HG03460 (cell line): ENCODE results near the gene MT3.

Experiments used
- ATAC-seq: cut with Tn5 transposase; IDR thresholded peaks from one replicate; pipeline ENCODE4 v1.9.1; 2021; ENCODE audit not compliant: unreplicated experiment

MT3 gene

DNA sequence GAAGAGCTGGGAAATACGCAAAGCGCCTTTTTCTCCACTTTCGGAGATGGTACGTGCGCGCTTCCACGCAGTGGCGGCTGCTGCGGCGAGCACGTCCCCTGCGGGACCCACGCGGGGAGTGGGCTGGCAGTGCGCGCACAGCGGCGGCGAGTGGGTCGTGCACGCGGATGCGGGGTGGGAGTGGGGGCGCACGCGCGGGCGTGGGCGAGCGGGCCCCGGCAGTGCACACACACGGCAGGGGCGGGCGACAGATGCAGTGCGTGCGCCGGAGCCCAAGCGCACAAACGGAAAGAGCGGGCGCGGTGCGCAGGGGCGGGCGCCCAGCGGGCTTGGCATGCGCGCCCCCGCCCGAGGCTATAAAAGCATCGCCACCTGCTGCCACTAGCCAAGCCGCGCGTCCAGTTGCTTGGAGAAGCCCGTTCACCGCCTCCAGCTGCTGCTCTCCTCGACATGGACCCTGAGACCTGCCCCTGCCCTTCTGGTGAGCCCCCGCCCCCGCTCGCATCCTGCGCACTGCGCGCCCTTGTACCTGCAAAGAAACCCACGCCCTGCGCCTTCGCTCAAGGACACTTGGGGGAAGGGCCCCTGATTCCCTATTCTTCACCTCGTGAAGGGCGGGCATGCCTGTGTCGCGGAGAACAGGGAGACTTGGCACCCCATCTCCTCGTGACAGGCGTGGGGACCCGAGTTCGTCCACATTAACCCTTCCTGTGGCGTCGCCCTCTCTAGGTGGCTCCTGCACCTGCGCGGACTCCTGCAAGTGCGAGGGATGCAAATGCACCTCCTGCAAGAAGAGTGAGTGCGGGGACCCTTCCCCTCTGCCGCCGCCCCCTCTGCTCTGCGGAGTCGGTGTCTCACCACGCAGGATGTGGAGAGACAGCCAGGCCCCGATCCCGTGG, at the start of gene MT3:
Gene MT3 (plus strand): TSS at position 388 of the 899 bp plus-strand sequence. CDS start 63 bp downstream, at position 451.
- ATAC-seq, result no peak

DNA sequence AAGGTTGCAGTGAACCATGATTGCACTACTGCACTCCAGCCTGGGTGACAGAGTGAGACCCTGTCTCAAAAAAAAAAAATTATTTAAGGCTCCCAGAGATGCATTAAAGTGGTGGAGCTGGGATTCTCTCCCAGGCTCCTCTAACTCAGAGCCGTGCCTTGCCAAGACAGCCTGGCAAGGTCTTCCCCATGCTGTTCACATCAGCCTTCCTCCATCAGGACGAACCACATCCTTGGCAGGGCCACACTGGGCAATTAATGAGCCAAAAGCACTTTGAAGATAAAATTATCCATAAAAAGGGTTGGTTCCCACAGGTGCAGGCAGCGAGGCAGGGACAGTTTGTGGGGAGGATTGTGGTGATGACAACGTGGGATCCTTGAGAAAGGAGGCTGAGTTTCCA, 49.7 kb upstream of the MT3 start:
- ATAC-seq, result no peak

DNA sequence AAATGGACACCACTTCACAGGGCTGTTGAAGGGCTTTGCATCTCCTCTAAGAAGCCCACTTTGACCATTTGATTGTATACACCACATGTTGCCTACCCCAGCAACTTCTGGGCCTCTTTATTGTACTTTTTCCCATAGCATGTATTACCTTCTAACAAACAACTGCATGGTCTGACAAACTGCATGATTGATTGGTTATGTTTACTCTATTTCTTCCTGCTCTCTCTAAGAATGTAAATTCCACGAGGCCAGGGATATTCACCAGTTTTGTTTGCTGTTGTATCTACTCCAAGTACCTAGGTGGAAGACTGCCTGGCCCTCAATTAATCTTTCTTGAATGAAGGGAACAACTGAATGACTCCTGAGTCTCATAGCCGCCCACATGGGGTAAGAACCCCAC, 47.3 kb upstream of the MT3 start:
- ATAC-seq, result no peak

DNA sequence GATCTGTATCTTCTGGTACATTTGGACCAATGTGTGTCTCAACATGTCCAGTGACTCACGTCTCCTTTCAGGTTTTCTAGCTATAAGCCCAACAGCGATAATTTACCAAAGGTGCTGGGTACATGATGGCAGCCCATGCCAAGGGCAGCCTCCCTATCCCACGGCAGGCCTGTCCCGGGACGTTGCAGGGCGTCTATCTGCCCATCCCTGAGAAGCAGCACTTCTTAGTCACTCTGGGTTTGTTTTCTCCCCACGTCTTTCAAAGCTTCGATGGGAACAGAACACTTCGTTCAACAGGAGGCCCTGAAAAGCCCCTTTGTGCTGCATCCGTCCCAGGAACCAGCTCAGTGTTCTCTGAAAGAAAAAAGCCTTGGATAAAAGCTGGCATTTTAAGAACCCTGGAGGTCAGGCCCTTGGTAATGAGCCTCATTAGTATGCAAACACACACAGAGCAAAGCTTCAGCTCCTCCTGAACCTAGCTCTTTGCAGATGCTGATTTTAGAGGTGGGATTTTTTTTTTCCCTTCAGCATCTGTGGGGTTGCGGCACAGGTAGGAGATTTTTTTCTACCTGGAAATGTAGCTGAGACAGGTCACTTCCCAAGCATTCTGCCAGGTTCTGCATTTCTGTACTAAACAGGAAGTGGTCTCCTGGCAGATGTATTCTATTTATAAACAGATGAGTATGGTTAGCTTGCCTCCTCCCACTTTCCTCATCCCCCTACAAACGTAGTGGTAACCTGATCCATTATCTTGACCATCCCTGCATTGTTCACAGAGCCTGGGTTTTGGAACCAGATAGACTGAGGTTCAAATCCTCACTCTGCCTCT, 42.0 kb upstream of the MT3 start:
- ATAC-seq, result no peak

DNA sequence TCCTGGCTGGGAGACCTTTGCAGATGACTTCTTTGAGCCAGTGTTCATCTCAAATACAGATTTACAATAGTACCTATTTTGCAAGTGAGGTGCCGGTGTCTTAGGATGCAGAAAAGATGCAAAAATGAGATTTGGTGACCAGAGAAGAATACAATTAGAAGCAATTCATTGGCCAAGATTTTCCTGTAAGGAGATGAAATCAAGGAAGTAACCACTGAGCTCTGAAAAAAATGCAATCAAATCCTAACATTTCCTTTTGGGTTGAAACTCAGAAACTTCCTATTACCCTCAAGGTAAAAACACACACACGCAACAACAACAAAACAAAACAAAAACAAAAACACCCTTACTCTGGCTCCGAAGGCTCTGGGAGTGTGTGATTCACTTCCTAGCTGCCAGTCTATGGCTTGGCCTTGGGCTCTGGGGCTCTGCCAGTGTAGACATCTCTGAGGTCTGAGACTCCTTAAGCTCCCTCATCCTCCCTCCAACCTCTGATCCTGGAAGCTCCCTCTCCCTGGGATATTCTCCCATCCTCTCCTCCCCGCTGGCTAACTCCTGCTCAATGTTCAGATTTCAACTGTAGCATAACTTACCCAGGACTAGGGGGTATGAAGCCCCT, 41.3 kb upstream of the MT3 start:
- ATAC-seq, result no peak

DNA sequence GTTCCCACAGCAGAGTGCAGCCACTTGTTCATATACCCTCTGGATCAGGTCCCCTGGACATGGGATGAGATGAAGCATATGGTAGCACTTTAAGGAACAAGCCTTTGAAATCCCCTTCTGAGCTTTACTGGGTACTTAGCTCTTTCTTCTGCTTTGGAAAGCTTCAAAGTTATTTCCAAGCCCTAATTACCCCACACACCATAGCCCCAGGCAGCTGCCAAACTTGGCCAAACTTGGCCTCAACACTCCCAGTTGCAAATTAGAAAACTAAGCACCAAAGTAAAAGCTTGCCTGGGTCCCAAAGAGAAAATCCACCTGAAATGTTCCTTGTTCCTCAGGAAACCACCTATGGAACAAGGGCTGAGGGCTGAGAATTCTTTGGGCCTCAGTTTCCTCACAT, 40.2 kb upstream of the MT3 start:
- ATAC-seq, result no peak

DNA sequence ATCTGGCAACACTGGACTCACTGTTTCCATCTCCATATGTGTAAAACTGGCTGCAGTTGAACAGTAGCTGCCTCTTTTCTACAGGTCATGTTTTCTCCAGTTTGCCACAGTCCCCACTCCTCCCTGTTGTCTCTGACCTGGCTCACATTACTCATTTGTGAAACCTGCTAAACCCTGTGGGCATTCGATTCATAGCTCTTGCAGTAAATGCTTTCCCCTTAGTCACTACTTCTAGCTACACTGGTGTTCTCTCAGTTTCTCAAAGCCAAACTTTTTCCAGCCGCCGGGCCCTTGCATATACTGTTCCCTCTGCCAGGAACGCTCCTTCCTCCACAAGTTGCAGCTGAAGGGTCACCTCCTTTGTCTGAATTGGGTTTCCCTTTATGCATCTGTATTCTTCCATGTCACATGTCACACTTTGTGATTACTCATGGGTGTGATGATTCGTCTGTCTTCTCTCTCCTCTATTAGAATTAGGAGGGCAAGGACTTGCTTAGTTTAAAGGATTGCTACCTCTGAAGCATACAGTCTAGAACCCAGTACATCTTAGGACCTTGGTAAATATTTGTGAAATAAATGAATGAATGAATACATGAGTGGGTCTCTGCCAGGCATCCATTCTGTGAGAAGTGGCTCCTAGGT, 39.5 kb upstream of the MT3 start:
- no peak for ATAC-seq

DNA sequence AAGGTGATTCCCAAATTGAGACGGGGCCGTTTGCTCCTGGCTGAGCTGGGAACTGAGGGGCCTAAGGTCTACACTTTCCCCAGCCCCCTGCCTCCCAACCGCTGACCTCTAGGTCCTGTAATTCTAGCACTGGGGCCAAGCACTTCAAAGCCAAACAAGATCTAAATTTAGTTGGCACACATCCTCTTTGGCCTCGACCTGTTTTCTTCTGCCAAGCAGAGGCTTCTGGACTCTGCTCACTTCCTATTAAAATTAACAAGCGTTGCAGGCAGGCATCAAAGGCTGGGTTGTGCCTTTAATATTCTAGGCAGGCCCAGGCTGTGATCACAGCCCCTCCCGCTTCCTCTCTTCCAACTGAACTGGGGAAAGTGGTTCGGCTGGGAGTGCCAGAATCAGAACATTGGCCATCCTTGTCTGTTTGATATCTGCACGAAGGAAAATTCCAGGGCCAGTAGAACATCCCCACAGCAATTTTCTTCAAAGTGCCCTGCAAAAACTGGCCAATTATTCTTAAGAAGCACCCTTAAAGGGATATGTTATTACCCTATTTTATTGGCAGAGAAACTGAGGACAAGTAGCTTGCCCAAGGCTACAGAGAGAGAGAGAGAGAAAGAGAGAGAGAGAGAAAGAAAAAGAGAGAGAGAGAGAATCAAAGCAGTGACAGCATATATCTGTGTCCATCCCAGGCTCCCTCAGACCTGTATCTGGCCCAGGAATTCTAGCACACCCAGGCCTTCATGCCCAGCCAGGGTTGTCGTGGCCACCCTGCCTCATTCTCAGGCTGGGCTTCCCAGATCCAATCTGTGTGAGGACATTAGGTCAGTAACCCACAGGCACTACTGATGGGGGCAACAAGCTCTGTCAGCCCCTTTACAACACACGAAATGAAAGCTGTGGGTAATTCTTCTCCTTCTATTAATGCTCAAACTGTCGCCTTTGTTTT, 37.3 kb upstream of the MT3 start:
- no peak for ATAC-seq

DNA sequence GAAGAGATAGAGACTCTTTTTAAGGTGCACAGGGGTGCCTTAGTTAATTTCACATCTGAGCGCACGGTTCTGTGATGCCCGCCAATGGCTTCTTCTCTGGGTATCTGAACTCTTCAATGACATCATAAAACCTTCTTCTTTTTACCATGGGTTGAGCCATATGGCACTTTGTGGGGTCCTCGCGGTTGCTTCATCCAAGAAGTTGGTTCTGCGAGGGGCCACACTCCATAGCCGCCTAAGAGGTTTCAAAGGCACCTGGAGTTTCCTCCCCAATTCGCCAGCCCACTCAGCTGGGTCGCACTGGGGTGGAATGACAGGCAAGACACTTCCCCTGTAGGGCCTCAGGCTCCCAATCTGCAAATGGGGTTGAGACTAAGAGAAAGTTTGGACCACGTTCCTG, 34.9 kb upstream of the MT3 start:
- no peak for ATAC-seq

DNA sequence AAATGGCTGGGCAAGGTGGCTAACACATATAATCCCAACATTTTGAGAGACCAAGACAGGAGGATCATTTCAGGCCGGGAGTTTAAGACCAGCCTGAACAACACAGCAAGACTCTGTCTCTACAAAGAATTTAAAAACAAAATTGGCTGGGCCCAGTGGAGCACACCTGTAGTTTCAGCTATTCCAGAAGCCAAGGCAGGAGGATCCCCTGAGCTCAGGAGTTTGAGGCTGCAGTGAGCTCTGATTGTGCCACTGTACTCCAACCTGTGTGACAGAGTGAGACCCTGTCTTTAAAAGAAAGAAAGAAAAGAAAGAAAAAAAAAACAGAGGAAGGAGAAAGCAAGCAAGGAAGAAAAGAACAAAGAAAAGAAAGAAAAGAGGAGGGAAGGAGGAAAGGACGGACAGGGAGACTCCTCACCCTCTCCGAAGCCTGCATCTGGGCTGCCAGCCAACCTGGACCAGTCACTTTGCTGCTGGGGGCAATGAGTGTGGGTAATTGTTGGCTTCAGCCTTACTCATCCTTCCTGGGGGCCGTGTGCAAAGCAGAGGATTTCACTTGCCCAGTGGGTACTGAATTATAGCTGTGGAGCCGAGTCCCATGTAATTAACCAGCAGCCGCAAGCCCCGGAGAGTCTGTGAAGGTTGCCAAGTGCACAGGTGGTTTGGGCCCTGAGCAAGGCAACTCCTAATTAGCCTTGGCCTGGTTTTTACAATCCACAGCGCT, 31.1 kb upstream of the MT3 start:
- no peak for ATAC-seq

DNA sequence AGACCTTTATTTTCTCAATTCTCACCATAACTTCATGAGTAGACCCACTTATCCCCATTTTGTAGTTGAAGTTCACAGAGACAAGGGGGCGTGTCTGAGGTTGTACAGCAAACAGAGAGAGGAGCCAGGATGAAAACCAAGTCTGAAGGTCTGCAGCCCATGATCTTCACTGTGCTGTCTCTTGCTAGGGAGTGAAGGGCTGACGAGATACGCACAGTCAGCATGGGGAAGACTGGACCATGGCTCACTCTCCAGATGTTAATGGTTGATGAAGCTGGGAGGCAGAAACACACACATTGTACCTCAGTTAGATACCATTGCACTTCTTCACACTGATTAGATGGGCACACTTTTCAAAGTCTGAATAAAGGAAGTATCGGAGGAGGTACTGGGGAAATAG, 30.2 kb upstream of the MT3 start:
- no peak for ATAC-seq

DNA sequence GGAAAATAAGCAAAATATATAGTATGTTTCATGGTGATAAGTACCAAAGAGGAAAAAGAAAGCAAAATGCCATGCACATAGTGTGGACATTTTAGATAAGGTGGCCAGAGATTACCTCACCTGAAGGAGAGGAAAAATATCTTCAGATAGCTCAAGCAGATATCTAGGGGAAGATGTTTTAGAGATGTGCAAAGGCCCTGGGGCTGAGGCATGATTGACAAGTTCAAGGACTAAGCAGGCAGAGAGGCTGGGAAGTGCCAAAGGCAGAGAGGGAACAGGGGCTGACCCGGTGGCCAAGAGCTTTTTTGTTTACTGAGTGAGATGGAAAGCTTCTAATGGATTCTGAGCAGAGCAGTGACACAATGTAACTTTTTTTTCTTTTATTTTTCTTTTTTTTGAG, 28.9 kb upstream of the MT3 start:
- ATAC-seq, result no peak

DNA sequence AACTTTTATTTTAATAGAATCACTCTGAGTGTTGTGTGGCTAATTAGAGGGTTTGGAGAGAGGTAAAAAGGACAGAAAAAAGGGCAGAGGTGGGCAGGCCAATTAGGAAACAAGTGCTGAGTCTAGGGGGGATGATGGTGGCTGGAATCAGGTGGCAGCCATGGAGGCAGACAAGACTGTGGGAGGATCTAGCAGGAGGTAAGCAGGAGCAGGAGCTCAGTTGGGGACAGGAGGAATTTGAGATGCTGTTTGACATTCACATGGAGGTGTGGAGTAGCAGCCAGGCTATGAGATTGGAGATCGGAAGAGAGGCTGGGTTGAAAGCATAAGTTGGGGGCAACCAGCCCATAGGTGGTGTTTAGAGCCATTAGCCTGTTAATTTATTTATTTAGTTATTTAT, 28.2 kb upstream of the MT3 start:
- no peak for ATAC-seq

DNA sequence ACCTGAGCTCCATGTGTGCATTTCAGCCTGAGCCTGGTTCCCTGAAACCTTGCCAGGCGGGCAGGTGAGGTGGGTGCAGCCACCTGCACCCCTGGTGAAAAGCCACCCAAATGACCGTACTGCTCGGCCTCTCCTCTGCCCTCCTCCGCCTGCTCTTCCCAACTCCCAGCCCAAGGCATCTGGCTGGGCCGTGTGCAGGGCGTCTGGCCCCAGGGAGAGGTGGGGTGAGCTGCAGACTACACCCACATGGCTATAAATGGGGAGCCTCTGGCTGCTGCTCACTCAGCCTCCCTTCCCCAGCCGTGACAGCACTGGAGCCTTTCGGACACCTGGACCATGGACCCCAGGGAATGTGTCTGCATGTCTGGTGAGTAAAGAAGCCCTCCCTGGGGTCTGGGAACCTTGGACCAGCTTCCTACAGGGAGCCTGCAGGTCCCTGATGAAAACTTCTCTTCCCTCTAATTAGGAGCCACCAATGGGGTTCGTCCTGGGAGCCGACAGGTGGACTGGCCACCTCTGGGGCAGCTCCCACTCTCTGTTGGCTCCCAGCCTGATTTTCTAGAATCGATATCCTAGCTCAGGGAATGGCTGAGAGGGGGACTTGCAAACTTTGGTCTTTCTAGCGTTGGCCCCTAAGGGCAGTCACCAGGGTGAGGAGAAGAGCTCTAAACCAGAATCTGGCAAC, 24.4 kb upstream of the MT3 start, which contains the start of gene MT4:
Gene MT4 (plus strand): TSS at position 281 of the 685 bp plus-strand sequence. CDS start 56 bp downstream, at position 337.
- no peak for ATAC-seq

DNA sequence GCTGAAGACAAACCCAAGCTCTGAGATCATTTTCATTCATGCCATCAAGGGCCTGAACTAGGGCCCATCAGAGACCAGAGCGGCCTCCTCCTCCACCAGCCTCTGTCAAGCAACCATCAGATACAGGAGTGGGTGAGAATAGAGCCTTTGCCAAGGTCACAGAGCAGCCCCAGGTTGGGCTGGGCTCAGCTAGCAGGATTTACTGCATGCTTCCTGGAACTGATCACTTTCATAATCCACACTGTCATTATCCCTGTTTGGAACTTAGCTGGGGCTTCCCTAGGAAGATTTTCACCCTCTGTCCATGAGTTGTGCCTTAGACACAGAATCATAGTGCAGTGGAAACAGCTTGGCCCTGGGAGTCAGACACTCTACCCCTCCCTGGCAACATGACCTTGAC, 19.4 kb upstream of the MT3 start:
- ATAC-seq, result no peak

DNA sequence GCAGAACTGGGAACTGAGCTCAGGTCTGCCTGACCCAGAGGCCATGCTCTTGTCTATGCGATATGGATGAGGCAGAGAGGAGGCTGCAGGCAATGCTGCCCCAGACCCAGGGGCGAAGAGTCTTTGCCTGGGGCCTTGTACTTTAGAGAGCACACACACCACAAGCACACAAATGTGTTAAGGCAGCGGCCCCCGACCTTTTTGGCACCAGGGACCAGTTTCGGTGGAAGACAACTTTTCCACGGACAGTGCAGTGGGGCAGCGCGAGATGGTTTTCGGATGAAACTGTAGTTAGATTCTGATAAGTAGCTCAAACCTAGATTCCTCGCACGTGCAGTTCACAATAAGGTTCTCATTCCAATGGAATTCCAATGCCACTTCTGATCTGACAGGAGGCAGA, 17.8 kb upstream of the MT3 start:
- ATAC-seq, result no peak

DNA sequence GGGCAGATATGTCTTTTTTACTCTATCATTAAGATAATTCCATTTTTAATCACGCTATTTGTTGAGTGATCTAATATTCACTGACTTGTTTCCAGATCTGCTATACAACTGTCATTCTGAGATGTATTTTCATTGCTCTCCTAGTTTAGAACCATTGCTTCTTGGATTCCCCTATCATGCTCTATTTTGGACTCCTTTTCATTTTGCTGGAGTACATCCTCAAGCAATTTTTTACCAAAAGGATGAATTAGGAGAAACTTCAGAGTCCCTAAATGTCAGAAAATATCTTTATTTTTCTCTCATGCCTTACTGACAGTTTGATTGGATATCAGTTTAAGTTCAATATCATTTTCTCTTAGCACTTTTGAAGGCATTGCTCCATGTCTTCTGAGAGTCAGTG, 14.7 kb upstream of the MT3 start:
- ATAC-seq, result no peak

DNA sequence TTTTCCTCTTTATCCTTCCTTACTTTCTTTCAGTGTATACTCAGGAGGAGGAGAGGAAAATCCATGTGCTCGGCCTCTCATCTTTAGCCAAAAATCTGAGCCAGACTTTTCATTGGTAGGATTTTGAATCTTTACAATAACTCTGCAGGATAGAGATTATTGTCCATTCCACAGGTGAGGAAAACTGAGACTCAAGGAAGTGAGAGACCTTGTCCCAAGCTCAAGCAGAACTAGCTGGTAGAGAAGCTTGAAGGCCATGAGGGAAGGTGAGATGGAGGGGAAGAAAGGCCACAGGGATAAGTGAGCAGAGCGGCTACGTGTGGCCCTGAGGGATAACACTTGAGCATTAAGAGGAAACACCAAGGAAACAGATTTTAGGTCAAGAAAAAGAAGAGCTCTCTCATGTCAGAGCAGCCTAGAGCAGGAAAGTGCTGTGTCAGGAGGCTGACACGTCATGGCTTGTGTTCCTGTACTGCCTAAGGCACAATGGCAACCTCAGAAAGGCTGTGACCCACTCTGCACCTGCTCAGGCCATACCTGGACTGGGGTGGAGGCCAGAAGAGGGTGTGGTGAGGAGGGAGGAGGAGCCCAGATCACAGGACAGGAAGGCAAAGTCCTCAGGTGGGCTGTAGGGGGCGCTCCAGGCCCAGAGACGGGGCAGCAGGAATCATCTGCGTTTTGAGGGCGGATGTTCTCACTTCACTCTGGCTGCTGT, 12.6 kb upstream of the MT3 start:
- peak; percentile 96 for ATAC-seq
